A549 (cell line): Measurements from ENCODE around the gene SCYL1. TPM values are rescaled to one million over a fixed set of nuclear protein-coding genes. Genes with fewer than 3 reads are reported as not detected.

Experiments used
- ATAC-seq, 2 experiments: fragments of 200-7000 bp in 1 of 2; fragments of >200 bp in 1 of 2; cut with Nextera tagmentation in 1 of 2; cut with Tn5 transposase in 1 of 2; 3 replicates each; pipeline versions ENCODE4 v1.8.0 to v1.9.1; 2018 to 2020; ENCODE audit warnings: mild to moderate bottlenecking in 1 of 2, moderate library complexity in 1 of 2
- CTCF ChIA-PET: fragments of 300-600 bp; sonication (Branson Sonifier 250); formaldehyde crosslinking; extraction: SDS; loops from one replicate; lab custom pipeline; 2021; ENCODE audit warnings: antibody characterized with exemption, inconsistent platforms; lab: Yijun Ruan, JAX
- POLR2A ChIA-PET: fragments of 350-600 bp; formaldehyde crosslinking; extraction: SDS; loops from one replicate; lab custom pipeline; 2021; ENCODE audit warnings: antibody characterized with exemption, inconsistent platforms; lab: Yijun Ruan, JAX
- DNase-seq, 2 experiments: peaks; one replicate each; pipeline versions ENCODE4 v3.0.0 to v3.0.0-alpha.2; 2011 to 2016; ENCODE audit warnings: low read depth in 1 of 2, low spot score in 1 of 2
- FAIRE-seq: peaks from 2 replicates; lab custom pipeline; 2011; peaks lifted over from hg19 to GRCh38; lab: Jason Lieb, UNC
- H3K27ac ChIP-seq, 2 experiments: fragments of >200 bp; sonication (Bioruptor Twin); formaldehyde crosslinking; 3 replicates each; pipeline ENCODE4 v1.5.1; 2016 to 2017
- H3K4me1 ChIP-seq: fragments of >200 bp; sonication (Bioruptor Twin); formaldehyde crosslinking; 3 replicates; pipeline ENCODE4 v1.6.1; 2016
- H3K4me2 ChIP-seq: fragments of >200 bp; sonication (Bioruptor Twin); formaldehyde crosslinking; 3 replicates; pipeline ENCODE4 v1.6.1; 2016
- H3K4me3 ChIP-seq: fragments of >200 bp; sonication (Bioruptor Twin); formaldehyde crosslinking; 3 replicates; pipeline ENCODE4 v1.5.1; 2016
- H3K9me3 ChIP-seq: fragments of >200 bp; sonication (Bioruptor Twin); formaldehyde crosslinking; 3 replicates; pipeline ENCODE4 v1.6.1; 2016
- CEBPB ChIP-seq, 2 experiments: fragments of >200 bp in 1 of 2; sonication (Bioruptor Twin) in 1 of 2; formaldehyde crosslinking in 1 of 2; IDR thresholded peaks; 2 replicates each; pipeline ENCODE4 v1.6.1; 2012 to 2016
- CHD2 ChIP-seq: fragments of 150-350 bp; IDR thresholded peaks from 2 replicates; pipeline ENCODE4 v1.6.1; 2014; ENCODE audit warnings: low read length; ENCODE audit not compliant: partially characterized antibody
- CTCF ChIP-seq: fragments of >200 bp; sonication (Bioruptor Twin); formaldehyde crosslinking; IDR thresholded peaks from 3 replicates; pipeline ENCODE4 v1.5.1; 2016
- EHMT2 ChIP-seq: fragments of 200-600 bp; sonication (generic); IDR thresholded peaks from 2 replicates; pipeline ENCODE4 v1.6.1; 2016; ENCODE audit warnings: antibody characterized with exemption, low read depth, mild to moderate bottlenecking, moderate library complexity
- ELK1 ChIP-seq: fragments of 150-350 bp; IDR thresholded peaks from 2 replicates; pipeline ENCODE4 v1.6.1; 2014; ENCODE audit warnings: low read depth, mild to moderate bottlenecking, low read length
- FOSL2 ChIP-seq, 2 experiments: fragments of 450-650 bp in 1 of 2; fragments of >200 bp in 1 of 2; sonication (Bioruptor Twin) in 1 of 2; formaldehyde crosslinking; IDR thresholded peaks; 2 replicates each; pipeline versions ENCODE4 v1.5.0 to v1.6.1; 2016 to 2020; ENCODE audit warnings: mild to moderate bottlenecking in 1 of 2, moderate library complexity in 1 of 2
- HDAC2 ChIP-seq: fragments of 200-600 bp; sonication (generic); IDR thresholded peaks from 2 replicates; pipeline ENCODE4 v1.6.1; 2016
- HOXA7 ChIP-seq: fragments of 250-450 bp; sonication (Bioruptor Pico); IDR thresholded peaks from 2 replicates; pipeline ENCODE4 v1.5.0; 2020; ENCODE audit warnings: mild to moderate bottlenecking, moderate library complexity
- JUN ChIP-seq, 2 experiments: fragments of >200 bp; sonication (Bioruptor Twin); formaldehyde crosslinking; IDR thresholded peaks; 2 replicates in 1 of 2; 3 replicates in 1 of 2; pipeline ENCODE4 v1.6.1; 2016 to 2017
- KDM1A ChIP-seq: fragments of 200-600 bp; sonication (generic); IDR thresholded peaks from 2 replicates; pipeline ENCODE4 v1.6.1; 2016; ENCODE audit warnings: low read depth, mild to moderate bottlenecking
- KDM5A ChIP-seq: fragments of 200-600 bp; sonication (generic); IDR thresholded peaks from 2 replicates; pipeline ENCODE4 v1.6.1; 2016; ENCODE audit warnings: antibody characterized with exemption, mild to moderate bottlenecking
- MAFK ChIP-seq: fragments of 450-650 bp; IDR thresholded peaks from 2 replicates; pipeline ENCODE4 v1.6.1; 2014; ENCODE audit not compliant: partially characterized antibody
- MAX ChIP-seq: IDR thresholded peaks from 2 replicates; pipeline ENCODE4 v1.6.1; 2012
- RAD21 ChIP-seq, 2 experiments: fragments of >200 bp in 1 of 2; sonication (Bioruptor Twin) in 1 of 2; formaldehyde crosslinking in 1 of 2; IDR thresholded peaks in 1 of 2; conservative IDR thresholded peaks in 1 of 2; 2 replicates in 1 of 2; 3 replicates in 1 of 2; pipeline ENCODE4 v1.6.1; 2012 to 2018; ENCODE audit warnings: inconsistent platforms in 1 of 2
- SMC3 ChIP-seq: fragments of >200 bp; sonication (Bioruptor Twin); formaldehyde crosslinking; IDR thresholded peaks from 3 replicates; pipeline ENCODE4 v1.6.1; 2018; ENCODE audit warnings: inconsistent platforms
- SREBF2 ChIP-seq: fragments of 450-650 bp; IDR thresholded peaks from 2 replicates; pipeline ENCODE4 v1.6.1; 2014; ENCODE audit warnings: mild to moderate bottlenecking, moderate library complexity
- TFCP2L1 ChIP-seq: fragments of 250-450 bp; sonication (Bioruptor Pico); IDR thresholded peaks from 2 replicates; pipeline ENCODE4 v1.5.0; 2021; ENCODE audit warnings: mild to moderate bottlenecking
- ZFP36 ChIP-seq: fragments of 450-650 bp; IDR thresholded peaks from 2 replicates; pipeline ENCODE4 v1.6.1; 2014; ENCODE audit warnings: borderline replicate concordance; ENCODE audit not compliant: partially characterized antibody
- ZSCAN20 ChIP-seq: fragments of 250-450 bp; sonication (Bioruptor Pico); IDR thresholded peaks from 2 replicates; pipeline ENCODE4 v1.8.0; 2022; ENCODE audit warnings: mild to moderate bottlenecking, moderate library complexity
- WGBS: methylation state at CpG from one replicate; pipeline ENCODE4 v1.1.6; 2017; ENCODE audit errors: missing lambda C conversion rate; 5-methylcytosine and 5-hydroxymethylcytosine counted together
- polyA plus RNA-seq, 4 experiments: library from polyadenylated mRNA; depleted of rRNA in 3 of 4; stranded (reverse); fragments of >200 nt; fragmentation: RNase III in 1 of 4; extraction: RNeasy Plus Mini Kit Qiagen cat#74134 plus additional on column Dnase treatment in 1 of 4; gene quantifications; 2 replicates in 3 of 4; 3 replicates in 1 of 4; pipeline ENCODE4 v1.2.3, GENCODE V29; 2011 to 2017

Gene SCYL1
- polyA plus RNA-seq, 2 of the 4 experiments (the other 2 are of a cell fraction) = 30.8 to 46.8 TPM

GRCh38 chr11:65571420-65571819 lies 46.5 kb downstream of the SCYL1 start:
- POLR2A ChIA-PET = interaction anchor here (0.6 to 3.6 kb wide), 5 partner anchors 11 to 92 kb away, joined by 5 to 51 read pairs (median 7); partner anchors contain the start of genes LTBP3 and RELA
- ATAC-seq (no peak), FAIRE-seq (no peak), DNase-seq (no peak)
- WGBS = 80% methylated on average over 9 of the region's 9 CpGs
- Histone ChIP-seq H3K4me1 (peaks cover 48% of the 10 kb centered on the region), H3K4me3 (peak overlapping the region; percentile 81), H3K9me3 (no peaks in the 10 kb centered on the region), H3K4me2 (peak overlapping the region; percentile 97), H3K27ac (peak overlapping the region; percentile 80 to 98; a peak in 4 of 6 replicates)
- CTCF ChIA-PET = interaction anchor here (0.6 to 16.3 kb wide), 20 partner anchors 10 to 451 kb away, joined by 3 to 393 read pairs (median 6); partner anchors contain the start of genes KCNK7, LTBP3, MAP3K11 and MUS81
- no peak for TF ChIP-seq TFCP2L1 (CRISPR knock-in tag)
- no peak for TF ChIP-seq HOXA7 (CRISPR knock-in tag)
- no peak for TF ChIP-seq EHMT2
- no peak for TF ChIP-seq HDAC2
- TF ChIP-seq KDM1A = no peak
- no peak for TF ChIP-seq ELK1
- TF ChIP-seq MAFK = no peak
- no peak for TF ChIP-seq SREBF2
- no peak for TF ChIP-seq CHD2
- TF ChIP-seq KDM5A = no peak
- no peak for TF ChIP-seq CEBPB (IDR thresholded peaks at IDR 0.05)
- TF ChIP-seq JUN (IDR thresholded peaks at IDR 0.05) = no peak
- no peak for TF ChIP-seq FOSL2 (IDR thresholded peaks at IDR 0.05)
- no peak for TF ChIP-seq FOSL2 (CRISPR knock-in tag; IDR thresholded peaks at IDR 0.05)

GRCh38 chr11:65571940-65572339 lies 47.1 kb downstream of the SCYL1 start:
- H3K27ac ChIP-seq = peak overlapping the region; percentile 80 to 98
- CTCF ChIA-PET = interaction anchor here (0.6 to 16.3 kb wide), 22 partner anchors 10 to 450 kb away, joined by 3 to 393 read pairs (median 6); partner anchors contain the start of genes KCNK7, LTBP3, MAP3K11 and MUS81
- POLR2A ChIA-PET = interaction anchor here (1.1 to 3.6 kb wide), 6 partner anchors 12 to 72 kb away, joined by 3 to 51 read pairs (median 6); partner anchors contain the start of genes LTBP3, PCNX3 and SCYL1
- H3K4me1 ChIP-seq = peaks cover 53% of the 10 kb centered on the region
- DNase-seq (peak; percentile 79 to 84), FAIRE-seq (no peak), ATAC-seq (peak in 1 of 2 experiments; percentile 13; a peak in 3 of 6 replicates)
- 4% methylated on average over 11 of the region's 11 CpGs for WGBS
- TF ChIP-seq MAX (no peak), CTCF (peak; percentile 56), TFCP2L1 (CRISPR knock-in tag) (no peak), ZSCAN20 (no peak), RAD21 (conservative IDR thresholded peaks at IDR 0.05 in 1 of 2, IDR thresholded peaks at IDR 0.05 in 1 of 2) (peak; percentile 69 to 76), SMC3 (peak; percentile 62), ZFP36 (no peak)
- H3K9me3 ChIP-seq = no peaks in the 10 kb centered on the region
- peak overlapping the region; percentile 97 for H3K4me2 ChIP-seq
- H3K4me3 ChIP-seq = peak overlapping the region; percentile 81
